Stimulated activated CD8-positive, alpha-beta memory T cell treated with anti-CD3 and anti-CD28 coated beads, Interleukin-12 subunit alpha, Interleukin-12 subunit beta, amount 100 ng/mL, for 1 hour (primary cell): ENCODE results near the gene B3GALNT2.
"Not testable (repeated sequence)": the region's sequence is repeated elsewhere in the genome, so short reads cannot be mapped to it uniquely, and the experiment has no call there.

Experiments
- DNase-seq: peaks from one replicate; pipeline ENCODE4 v3.0.0-alpha.2; 2020; ENCODE audit warnings: low read depth

Gene B3GALNT2

GRCh38 chr1:235503403-235504121 is 690 bp downstream of the B3GALNT2 start:
- peak; percentile 15 for DNase-seq

GRCh38 chr1:235502601-235503402 is 1.4 kb downstream of the B3GALNT2 start:
- no peak for DNase-seq

- DNase-seq: no peak
Observed at GRCh38 chr1:235500971-235501540, 3.2 kb downstream of the B3GALNT2 start.

GRCh38 chr1:235495551-235495950 is 8.7 kb downstream of the B3GALNT2 start:
- DNase-seq: no peak

GRCh38 chr1:235495030-235495429 is 9.2 kb downstream of the B3GALNT2 start:
- no peak for DNase-seq

GRCh38 chr1:235494531-235494930 is 9.7 kb downstream of the B3GALNT2 start:
- no peak for DNase-seq

- no peak for DNase-seq
Observed at GRCh38 chr1:235491644-235492043, 12.6 kb downstream of the B3GALNT2 start.

- no peak for DNase-seq
Observed at GRCh38 chr1:235486321-235486720, 17.9 kb downstream of the B3GALNT2 start.

- no peak for DNase-seq
Observed at GRCh38 chr1:235485558-235485957, 18.7 kb downstream of the B3GALNT2 start.

GRCh38 chr1:235483090-235483489 is 21.2 kb downstream of the B3GALNT2 start:
- DNase-seq: no peak

GRCh38 chr1:235473806-235474205 is 30.4 kb downstream of the B3GALNT2 start:
- no peak for DNase-seq

GRCh38 chr1:235470741-235471439 is 33.4 kb downstream of the B3GALNT2 start:
- DNase-seq: no peak

GRCh38 chr1:235469897-235470296 is 34.4 kb downstream of the B3GALNT2 start:
- not testable (repeated sequence) for DNase-seq

GRCh38 chr1:235468970-235469369 is 35.3 kb downstream of the B3GALNT2 start:
- DNase-seq: no peak

- DNase-seq: no peak
Observed at GRCh38 chr1:235468004-235468403, 36.2 kb downstream of the B3GALNT2 start.

GRCh38 chr1:235465066-235465465 is 39.2 kb downstream of the B3GALNT2 start:
- DNase-seq: no peak

- DNase-seq: not testable (repeated sequence)
Observed at GRCh38 chr1:235462832-235463231, 41.4 kb downstream of the B3GALNT2 start.

GRCh38 chr1:235461954-235462353 is 42.3 kb downstream of the B3GALNT2 start:
- DNase-seq: no peak

- no peak for DNase-seq
Observed at GRCh38 chr1:235460770-235461169, 43.5 kb downstream of the B3GALNT2 start.

GRCh38 chr1:235457856-235458255 is 46.4 kb downstream of the B3GALNT2 start:
- DNase-seq: not testable (repeated sequence)

- no peak for DNase-seq
Observed at GRCh38 chr1:235455823-235456222, 48.4 kb downstream of the B3GALNT2 start.

- no peak for DNase-seq
Observed at GRCh38 chr1:235455097-235455496, 49.2 kb downstream of the B3GALNT2 start.
